Trophoblast cell (in vitro differentiated cells and primary cell): Measurements from ENCODE around the gene CAPN14.

Experiments
- DNase-seq, 2 donors: peaks; one replicate each; pipeline ENCODE4 v3.0.0-alpha.2; 2016
- H2AFZ ChIP-seq: 2 replicates; pipeline ENCODE4 v1.6.1; 2013; ENCODE audit warnings: low read length, moderate library complexity, mild to moderate bottlenecking; ENCODE audit not compliant: insufficient read depth, poor library complexity
- H2AK5ac ChIP-seq: 2 replicates; pipeline ENCODE4 v1.6.1; 2013; ENCODE audit warnings: mild to moderate bottlenecking, low read length
- H2BK120ac ChIP-seq: 2 replicates; pipeline ENCODE4 v1.6.1; 2013; ENCODE audit warnings: low read length, mild to moderate bottlenecking, moderate library complexity; ENCODE audit not compliant: insufficient read depth, poor library complexity
- H2BK12ac ChIP-seq: 2 replicates; pipeline ENCODE4 v1.6.1; 2013; ENCODE audit warnings: mild to moderate bottlenecking, low read length, moderate library complexity
- H2BK5ac ChIP-seq: 2 replicates; pipeline ENCODE4 v1.6.1; 2013; ENCODE audit warnings: low read length, low read depth, moderate library complexity, mild to moderate bottlenecking; ENCODE audit not compliant: poor library complexity
- H3K14ac ChIP-seq: 2 replicates; pipeline ENCODE4 v1.6.1; 2013; ENCODE audit warnings: mild to moderate bottlenecking, low read length
- H3K18ac ChIP-seq: 2 replicates; pipeline ENCODE4 v1.6.1; 2013; ENCODE audit warnings: mild to moderate bottlenecking, low read length
- H3K23ac ChIP-seq: 2 replicates; pipeline ENCODE4 v1.6.1; 2013; ENCODE audit warnings: low read length
- H3K27ac ChIP-seq: 2 replicates; pipeline ENCODE4 v1.5.1; 2013; ENCODE audit warnings: low read depth, mild to moderate bottlenecking, inconsistent platforms, low read length, moderate library complexity
- H3K27me3 ChIP-seq: 2 replicates; pipeline ENCODE4 v1.6.1; 2013; ENCODE audit warnings: inconsistent platforms, mild to moderate bottlenecking, low read length, moderate library complexity; ENCODE audit not compliant: insufficient read depth
- H3K36me3 ChIP-seq, 2 experiments: 1 replicate in 1 of 2; 2 replicates in 1 of 2; pipeline ENCODE4 v1.6.1; 2013; ENCODE audit warnings: low read length in 2 of 2, mild to moderate bottlenecking in 2 of 2, moderate library complexity in 1 of 2; ENCODE audit not compliant: insufficient read depth in 2 of 2, control insufficient read depth in 1 of 2
- H3K4ac ChIP-seq: 2 replicates; pipeline ENCODE4 v1.6.1; 2013; ENCODE audit warnings: low read depth, mild to moderate bottlenecking, low read length, moderate library complexity
- H3K4me1 ChIP-seq, 2 experiments: 1 replicate in 1 of 2; 2 replicates in 1 of 2; pipeline ENCODE4 v1.6.1; 2013; ENCODE audit warnings: low read length in 2 of 2, mild to moderate bottlenecking in 2 of 2, moderate library complexity in 1 of 2; ENCODE audit not compliant: insufficient read depth in 2 of 2, control insufficient read depth in 1 of 2
- H3K4me2 ChIP-seq: 2 replicates; pipeline ENCODE4 v1.6.1; 2013; ENCODE audit warnings: inconsistent platforms, mild to moderate bottlenecking, low read length, moderate library complexity
- H3K4me3 ChIP-seq: 2 replicates; pipeline ENCODE4 v1.5.1; 2013; ENCODE audit warnings: mild to moderate bottlenecking, low read depth, low read length, inconsistent platforms
- H3K79me1 ChIP-seq: one replicate; pipeline ENCODE4 v1.6.1; 2013; ENCODE audit warnings: low read length
- H3K79me2 ChIP-seq: 2 replicates; pipeline ENCODE4 v1.6.1; 2013; ENCODE audit warnings: low read length, mild to moderate bottlenecking; ENCODE audit not compliant: control insufficient read depth, insufficient read depth, poor library complexity
- H3K9ac ChIP-seq: 2 replicates; pipeline ENCODE4 v1.6.1; 2013; ENCODE audit warnings: mild to moderate bottlenecking, low read length
- H3K9me3 ChIP-seq: 2 replicates; pipeline ENCODE4 v1.6.1; 2013; ENCODE audit warnings: low read depth, mild to moderate bottlenecking, control low read depth, inconsistent platforms, low read length; ENCODE audit not compliant: insufficient read depth
- H4K12ac ChIP-seq: 2 replicates; pipeline ENCODE4 v1.6.1; 2013; ENCODE audit warnings: low read depth, mild to moderate bottlenecking, low read length, moderate library complexity
- H4K8ac ChIP-seq: 2 replicates; pipeline ENCODE4 v1.6.1; 2013; ENCODE audit warnings: low read depth, mild to moderate bottlenecking, low read length, moderate library complexity
- H4K91ac ChIP-seq: one replicate; pipeline ENCODE4 v1.6.1; 2013; ENCODE audit warnings: low read depth, mild to moderate bottlenecking, low read length, moderate library complexity
- WGBS: extraction: QIAGEN DNeasy Blood & Tissue Kit; methylation state at CpG from one replicate; pipeline ENCODE4 v1.1.7; 2013; ENCODE audit warnings: missing lambda C conversion rate; ENCODE audit not compliant: insufficient read length, insufficient coverage; ENCODE audit errors: extremely low coverage; 5-methylcytosine and 5-hydroxymethylcytosine counted together

CAPN14 gene

GRCh38 chr2:31233741-31234682 lies 16.7 kb upstream of the CAPN14 start, which contains the start of gene EHD3:
Gene EHD3 (plus strand): TSS chr2:31234152. CDS start chr2:31234622, 470 bp downstream.
- no peak within 1 kb of the TSS for H2BK5ac ChIP-seq
- H3K27ac ChIP-seq, result peak within 1 kb of the TSS; percentile 19
- peak within 1 kb of the TSS; percentile 66 for H3K18ac ChIP-seq
- H3K23ac ChIP-seq, result no peak within 1 kb of the TSS
- H4K12ac ChIP-seq, result peak within 1 kb of the TSS; percentile 41
- H3K9ac ChIP-seq, result peak within 1 kb of the TSS; percentile 77
- H2BK120ac ChIP-seq, result peak within 1 kb of the TSS; percentile 49
- no peak within 1 kb of the TSS for H2AK5ac ChIP-seq
- no peak within 1 kb of the TSS for H2BK12ac ChIP-seq
- H2AFZ ChIP-seq, result peak within 1 kb of the TSS; percentile 30
- no peaks in the 10 kb centered on the region for H3K79me2 ChIP-seq
- no peaks in the 10 kb centered on the region for H3K36me3 ChIP-seq
- H3K4me3 ChIP-seq, result peak within 1 kb of the TSS; percentile 78
- H3K4me2 ChIP-seq, result peak within 1 kb of the TSS; percentile 97
- H3K4me1 ChIP-seq, result peaks cover 17 to 19% of the 10 kb centered on the region in 2 experiments
- peak within 1 kb of the TSS; percentile 67 for H4K8ac ChIP-seq
- peak within 1 kb of the TSS; percentile 25 for H3K4ac ChIP-seq
- H4K91ac ChIP-seq, result peak within 1 kb of the TSS; percentile 64
- no peaks in the 10 kb centered on the region for H3K27me3 ChIP-seq
- DNase-seq, result peak; percentile 93 to 95
- WGBS, result no CpG with 5 or more reads among the region's 74 CpGs
- H3K14ac ChIP-seq, result peak within 1 kb of the TSS; percentile 43
- H3K9me3 ChIP-seq, result no peaks in the 10 kb centered on the region
- H3K79me1 ChIP-seq, result peaks cover 12% of the 10 kb centered on the region

GRCh38 chr2:31233231-31233630 lies 15.9 kb upstream of the CAPN14 start:
- no peak overlapping the region for H2AFZ ChIP-seq
- no peak overlapping the region for H3K4me3 ChIP-seq
- DNase-seq, result no peak
- no peaks in the 10 kb centered on the region for H3K36me3 ChIP-seq
- no peaks in the 10 kb centered on the region for H3K9me3 ChIP-seq
- H3K9ac ChIP-seq, result no peak overlapping the region
- no peak overlapping the region for H3K23ac ChIP-seq
- no peak overlapping the region for H3K4me2 ChIP-seq
- H2BK120ac ChIP-seq, result no peak overlapping the region
- H3K79me2 ChIP-seq, result no peaks in the 10 kb centered on the region
- H4K91ac ChIP-seq, result no peak overlapping the region
- H4K12ac ChIP-seq, result no peak overlapping the region
- no peak overlapping the region for H2AK5ac ChIP-seq
- peaks cover 10 to 13% of the 10 kb centered on the region in 2 experiments for H3K4me1 ChIP-seq
- WGBS, result no CpG with 5 or more reads among the region's 1 CpG
- no peak overlapping the region for H3K14ac ChIP-seq
- H4K8ac ChIP-seq, result no peak overlapping the region
- peaks cover 8% of the 10 kb centered on the region for H3K79me1 ChIP-seq
- H3K4ac ChIP-seq, result no peak overlapping the region
- no peak overlapping the region for H3K18ac ChIP-seq
- no peak overlapping the region for H2BK5ac ChIP-seq
- H3K27ac ChIP-seq, result no peak overlapping the region
- no peak overlapping the region for H2BK12ac ChIP-seq
- H3K27me3 ChIP-seq, result no peaks in the 10 kb centered on the region

- H4K8ac ChIP-seq, result no peak overlapping the region
- no peak for DNase-seq
- H3K9me3 ChIP-seq, result no peaks in the 10 kb centered on the region
- no peak overlapping the region for H2BK5ac ChIP-seq
- H2BK12ac ChIP-seq, result no peak overlapping the region
- H3K79me2 ChIP-seq, result no peaks in the 10 kb centered on the region
- no peak overlapping the region for H3K4ac ChIP-seq
- no peak overlapping the region for H2AFZ ChIP-seq
- no peak overlapping the region for H4K12ac ChIP-seq
- H3K27ac ChIP-seq, result no peak overlapping the region
- H3K79me1 ChIP-seq, result peaks cover 14% of the 10 kb centered on the region
- H3K9ac ChIP-seq, result no peak overlapping the region
- no peak overlapping the region for H3K14ac ChIP-seq
- H3K4me3 ChIP-seq, result no peak overlapping the region
- H3K4me2 ChIP-seq, result no peak overlapping the region
- no peak overlapping the region for H3K23ac ChIP-seq
- peaks cover 10 to 13% of the 10 kb centered on the region in 2 experiments for H3K4me1 ChIP-seq
- no peak overlapping the region for H4K91ac ChIP-seq
- no CpG with 5 or more reads among the region's 4 CpGs for WGBS
- H3K27me3 ChIP-seq, result no peaks in the 10 kb centered on the region
- no peak overlapping the region for H2BK120ac ChIP-seq
- H3K18ac ChIP-seq, result no peak overlapping the region
- no peaks in the 10 kb centered on the region for H3K36me3 ChIP-seq
- no peak overlapping the region for H2AK5ac ChIP-seq
These were observed 15.3 kb upstream of the CAPN14 start for GRCh38 chr2:31232586-31232985.

GRCh38 chr2:31231571-31232302 lies 14.4 kb upstream of the CAPN14 start:
- H3K18ac ChIP-seq, result no peak overlapping the region
- no peak overlapping the region for H2BK5ac ChIP-seq
- no peak overlapping the region for H3K4ac ChIP-seq
- no peak overlapping the region for H3K14ac ChIP-seq
- H3K9ac ChIP-seq, result no peak overlapping the region
- H2BK12ac ChIP-seq, result no peak overlapping the region
- H2AFZ ChIP-seq, result no peak overlapping the region
- H3K79me2 ChIP-seq, result peaks cover 1% of the 10 kb centered on the region
- H3K4me2 ChIP-seq, result no peak overlapping the region
- H4K12ac ChIP-seq, result no peak overlapping the region
- WGBS, result no CpG with 5 or more reads among the region's 15 CpGs
- no peak overlapping the region for H3K4me3 ChIP-seq
- H4K8ac ChIP-seq, result no peak overlapping the region
- peak in 1 of 2 donors; percentile 34 for DNase-seq
- peaks cover 10 to 16% of the 10 kb centered on the region in 2 experiments for H3K4me1 ChIP-seq
- no peaks in the 10 kb centered on the region for H3K9me3 ChIP-seq
- H3K27ac ChIP-seq, result no peak overlapping the region
- no peak overlapping the region for H4K91ac ChIP-seq
- H3K23ac ChIP-seq, result no peak overlapping the region
- H3K36me3 ChIP-seq, result no peaks in the 10 kb centered on the region
- no peaks in the 10 kb centered on the region for H3K27me3 ChIP-seq
- peak overlapping the region; percentile 25 for H2BK120ac ChIP-seq
- no peak overlapping the region for H2AK5ac ChIP-seq
- peaks cover 14% of the 10 kb centered on the region for H3K79me1 ChIP-seq
